HepG2 (cell line): ENCODE results near the gene FLT3LG. TPM values are rescaled to one million over a fixed set of nuclear protein-coding genes. Genes with fewer than 3 reads are reported as not detected.

Source experiments
- ARID2 ChIP-seq: sonication (generic); formaldehyde crosslinking; IDR thresholded peaks from 2 replicates; pipeline ENCODE4 v1.8.1; 2022; ENCODE audit warnings: mild to moderate bottlenecking, missing genetic modification reagents, borderline replicate concordance
- FOXA1 ChIP-seq, 2 experiments: fragments of 450-650 bp in 1 of 2; sonication (generic) in 1 of 2; formaldehyde crosslinking in 1 of 2; IDR thresholded peaks; 2 replicates each; pipeline versions ENCODE4 v1.4.0 to v1.6.1; 2016 to 2020; ENCODE audit warnings: missing genetic modification reagents in 1 of 2
- ISL2 ChIP-seq: sonication (generic); formaldehyde crosslinking; IDR thresholded peaks from 2 replicates; pipeline ENCODE4 v1.5.0; 2020; ENCODE audit warnings: missing genetic modification reagents
- KLF6 ChIP-seq: IDR thresholded peaks from 2 replicates; pipeline ENCODE4 v1.8.0; 2016; ENCODE audit warnings: missing biosample characterization, missing genetic modification reagents
- LBX2 ChIP-seq: sonication (generic); formaldehyde crosslinking; IDR thresholded peaks from 2 replicates; pipeline ENCODE4 v1.5.0; 2020; ENCODE audit warnings: missing genetic modification reagents, mild to moderate bottlenecking, borderline replicate concordance
- MXD3 ChIP-seq: IDR thresholded peaks from 2 replicates; pipeline ENCODE4 v1.6.1; 2016; ENCODE audit warnings: mild to moderate bottlenecking, missing biosample characterization, missing genetic modification reagents
- PBX3 ChIP-seq: sonication (generic); formaldehyde crosslinking; IDR thresholded peaks from 2 replicates; pipeline ENCODE4 v1.8.1; 2023; ENCODE audit warnings: missing genetic modification reagents, inconsistent platforms, borderline replicate concordance
- PRDM4 ChIP-seq: sonication (generic); formaldehyde crosslinking; IDR thresholded peaks from 2 replicates; pipeline ENCODE4 v1.9.0; 2021; ENCODE audit warnings: missing genetic modification reagents, borderline replicate concordance
- RAD51 ChIP-seq: fragments of 450-650 bp; IDR thresholded peaks from 2 replicates; pipeline ENCODE4 v1.6.1; 2016; ENCODE audit warnings: borderline replicate concordance
- SP4 ChIP-seq: sonication (generic); formaldehyde crosslinking; IDR thresholded peaks from 2 replicates; pipeline ENCODE4 v1.8.1; 2023; ENCODE audit warnings: mild to moderate bottlenecking, missing genetic modification reagents
- SRF ChIP-seq: IDR thresholded peaks from 2 replicates; pipeline ENCODE4 v1.6.1; 2011; ENCODE audit warnings: mild to moderate bottlenecking, low read depth, low read length, moderate library complexity
- THAP9 ChIP-seq: sonication (generic); formaldehyde crosslinking; IDR thresholded peaks from 2 replicates; pipeline ENCODE4; 2020; ENCODE audit warnings: missing genetic modification reagents, mild to moderate bottlenecking, borderline replicate concordance
- WIZ ChIP-seq: sonication (generic); formaldehyde crosslinking; IDR thresholded peaks from 2 replicates; pipeline ENCODE4 v1.5.1; 2020; ENCODE audit warnings: mild to moderate bottlenecking, missing genetic modification reagents
- ZBTB25 ChIP-seq: IDR thresholded peaks from 2 replicates; pipeline ENCODE4 v1.6.1; 2018; ENCODE audit warnings: missing genetic modification reagents
- ZFP90 ChIP-seq: sonication (generic); formaldehyde crosslinking; IDR thresholded peaks from 2 replicates; pipeline ENCODE4 v1.8.0; 2022; ENCODE audit warnings: missing genetic modification reagents, mild to moderate bottlenecking, inconsistent platforms, borderline replicate concordance
- ZMYM3 ChIP-seq: sonication (generic); formaldehyde crosslinking; IDR thresholded peaks from 2 replicates; pipeline ENCODE4 v1.5.1; 2020; ENCODE audit warnings: mild to moderate bottlenecking, missing genetic modification reagents
- ZNF253 ChIP-seq: sonication (generic); formaldehyde crosslinking; IDR thresholded peaks from 2 replicates; pipeline ENCODE4 v1.8.0; 2022; ENCODE audit warnings: mild to moderate bottlenecking, missing genetic modification reagents, borderline replicate concordance
- ZNF331 ChIP-seq: sonication (generic); formaldehyde crosslinking; IDR thresholded peaks from 2 replicates; pipeline ENCODE4 v1.4.0; 2020; ENCODE audit warnings: missing genetic modification reagents
- ZSCAN12 ChIP-seq: sonication (generic); formaldehyde crosslinking; IDR thresholded peaks from 2 replicates; pipeline ENCODE4 v1.9.0; 2021; ENCODE audit warnings: mild to moderate bottlenecking, missing genetic modification reagents
- polyA plus RNA-seq, 8 experiments: library from polyadenylated mRNA; depleted of rRNA in 3 of 8; stranded (reverse) in 7 of 8; unstranded in 1 of 8; fragments of >200 nt; fragmentation: Illumina TruSeq in 4 of 8; extraction: Trizol in 4 of 8; gene quantifications; 2 replicates each; pipeline versions ENCODE4 v1.2.1 to v1.2.3, GENCODE V29; 2011 to 2016; ENCODE audit warnings: low read depth in 4 of 8, missing spikeins in 1 of 8, mixed read lengths in 1 of 8; ENCODE audit not compliant: insufficient read depth in 1 of 8
- total RNA-seq, 5 experiments: library from RNA; depleted of rRNA; stranded (reverse); fragments of >200 nt; fragmentation: Illumina TruSeq; extraction: Trizol; gene quantifications; 2 replicates each; pipeline ENCODE4 v1.2.3, GENCODE V29; 2016; ENCODE audit warnings: low read depth in 1 of 5

Gene FLT3LG
- total and polyA plus RNA-seq, 2 of the 13 experiments (the other 11 are each of a cell fraction or from before 2014, with no cell fraction given), result 1.5 to 2.6 TPM

- TF ChIP-seq LBX2 (CRISPR knock-in tag) (0 out of 2 replicates have a peak, but pooled peaks have one; percentile 55), SRF (no peak), ZSCAN12 (CRISPR knock-in tag) (0 out of 2 replicates have a peak, but pooled peaks have one; percentile 30), WIZ (CRISPR knock-in tag) (0 out of 2 replicates have a peak, but pooled peaks have one; percentile 59), PBX3 (CRISPR knock-in tag) (0 out of 2 replicates have a peak, but pooled peaks have one; percentile 33), ZBTB25 (CRISPR knock-in tag) (peak; percentile 88), KLF6 (CRISPR knock-in tag) (peak; percentile 76; the same call in 1 of the 2 replicates), FOXA1 (IDR thresholded peaks at IDR 0.05) (no peak), FOXA1 (CRISPR knock-in tag; IDR thresholded peaks at IDR 0.05) (0 out of 2 replicates have a peak, but pooled peaks have one; percentile 14), RAD51 (peak; percentile 94), PRDM4 (CRISPR knock-in tag) (no peak), ISL2 (CRISPR knock-in tag) (peak; percentile 78), ZNF253 (CRISPR knock-in tag) (no peak; the same call in 1 of the 2 replicates), ZNF331 (CRISPR knock-in tag) (peak; percentile 65; the same call in 1 of the 2 replicates), THAP9 (peak; percentile 99), ARID2 (no peak), ZMYM3 (CRISPR knock-in tag) (no peak; the same call in 1 of the 2 replicates), MXD3 (peak; percentile 85), ZFP90 (CRISPR knock-in tag) (peak; percentile 71; the same call in 1 of the 2 replicates), SP4 (CRISPR knock-in tag) (peak; percentile 80)
These were observed 13.4 kb downstream of the FLT3LG start, which contains the start of gene RPL13A (continued) for GRCh38 chr19:49487277-49488045.
